Measurements from ENCODE around the gene KRTAP5-1.

DNA sequence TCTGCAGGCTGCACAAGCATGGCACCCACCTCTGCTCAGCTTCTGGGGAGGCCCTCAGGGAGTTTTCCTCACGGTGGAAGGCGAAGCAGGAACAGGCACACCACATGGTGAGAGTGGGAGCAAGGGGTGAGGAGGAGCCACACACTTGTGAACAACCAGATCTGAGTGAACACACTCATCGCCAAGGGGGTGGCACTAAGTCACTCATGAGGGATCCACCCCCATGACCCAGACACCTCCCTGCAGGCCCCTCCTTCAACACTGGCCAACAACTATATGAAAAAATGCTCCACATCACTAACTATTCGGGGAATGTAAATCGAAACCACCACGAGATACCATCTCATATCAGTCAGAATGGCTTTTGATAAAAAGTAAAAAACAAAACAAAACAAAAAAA is 13.7 kb upstream of the KRTAP5-1 start:
- TF ChIP-seq RAD21 (IDR thresholded peaks at IDR 0.05; ENCODE audit: low read length), result no peak
- TF ChIP-seq POLR2AphosphoS5 (IDR thresholded peaks at IDR 0.05; ENCODE audit: low read depth, low read length), result no peak
- TF ChIP-seq, protein P1, sequence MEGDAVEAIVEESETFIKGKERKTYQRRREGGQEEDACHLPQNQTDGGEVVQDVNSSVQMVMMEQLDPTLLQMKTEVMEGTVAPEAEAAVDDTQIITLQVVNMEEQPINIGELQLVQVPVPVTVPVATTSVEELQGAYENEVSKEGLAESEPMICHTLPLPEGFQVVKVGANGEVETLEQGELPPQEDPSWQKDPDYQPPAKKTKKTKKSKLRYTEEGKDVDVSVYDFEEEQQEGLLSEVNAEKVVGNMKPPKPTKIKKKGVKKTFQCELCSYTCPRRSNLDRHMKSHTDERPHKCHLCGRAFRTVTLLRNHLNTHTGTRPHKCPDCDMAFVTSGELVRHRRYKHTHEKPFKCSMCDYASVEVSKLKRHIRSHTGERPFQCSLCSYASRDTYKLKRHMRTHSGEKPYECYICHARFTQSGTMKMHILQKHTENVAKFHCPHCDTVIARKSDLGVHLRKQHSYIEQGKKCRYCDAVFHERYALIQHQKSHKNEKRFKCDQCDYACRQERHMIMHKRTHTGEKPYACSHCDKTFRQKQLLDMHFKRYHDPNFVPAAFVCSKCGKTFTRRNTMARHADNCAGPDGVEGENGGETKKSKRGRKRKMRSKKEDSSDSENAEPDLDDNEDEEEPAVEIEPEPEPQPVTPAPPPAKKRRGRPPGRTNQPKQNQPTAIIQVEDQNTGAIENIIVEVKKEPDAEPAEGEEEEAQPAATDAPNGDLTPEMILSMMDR (IDR thresholded peaks at IDR 0.05), result no peak
- no peak for TF ChIP-seq YY1 (IDR thresholded peaks at IDR 0.05; ENCODE audit: low read depth)
- no peak for TF ChIP-seq SMC3 (IDR thresholded peaks at IDR 0.05; ENCODE audit: low read depth, low read length)

Measured in SK-N-SH (cell line).